Thyroid gland (tissue), 4 donors: ENCODE results near the gene AMPD2. TPM values are rescaled to one million over a fixed set of nuclear protein-coding genes. Genes with fewer than 3 reads are reported as not detected.

Experiments
- DNase-seq, 2 donors: peaks; one replicate each; pipeline ENCODE4 v3.0.0-alpha.2; 2019
- H3K27ac ChIP-seq, 3 donors: fragments of 200-600 bp; sonication (generic); 1 replicate in 2 of 3; 2 replicates in 1 of 3; pipeline ENCODE4 v1.5.1; 2016 to 2019; ENCODE audit warnings: mild to moderate bottlenecking in 1 of 3, moderate library complexity in 1 of 3
- H3K27me3 ChIP-seq: fragments of 200-600 bp; sonication (generic); one replicate; pipeline ENCODE4 v1.5.1; 2019
- H3K36me3 ChIP-seq, 2 donors: fragments of 200-600 bp; sonication (generic); one replicate each; pipeline ENCODE4 v1.5.1; 2016 to 2019
- H3K4me1 ChIP-seq, 2 donors: fragments of 200-600 bp; sonication (generic); one replicate each; pipeline ENCODE4 v1.5.1; 2017 to 2019
- H3K4me3 ChIP-seq, 3 donors: fragments of 200-600 bp; sonication (generic); replicated peaks in 1 of 3; 1 replicate in 2 of 3; 2 replicates in 1 of 3; pipeline ENCODE4 v1.5.1; 2016; ENCODE audit warnings: mild to moderate bottlenecking in 1 of 3
- H3K9me3 ChIP-seq: fragments of 200-600 bp; sonication (generic); one replicate; pipeline ENCODE4 v1.5.1; 2017
- POLR2A ChIP-seq, 2 donors: fragments of 450-650 bp; IDR thresholded peaks; one replicate each; pipeline ENCODE4 v1.6.1; 2017; ENCODE audit warnings: antibody characterized with exemption in 2 of 2, mild to moderate bottlenecking in 2 of 2, moderate library complexity in 1 of 2
- WGBS, 2 donors: methylation state at CpG; one replicate each; pipeline ENCODE4 v1.1.5; 2017; 5-methylcytosine and 5-hydroxymethylcytosine counted together
- intact Hi-C: fragments of 100-400 bp; cut with DNase I; formaldehyde crosslinking; loops from one replicate; pipeline ENCODE4 v1.15.1; 2023
- total RNA-seq, 4 donors: library from RNA; depleted of rRNA; stranded (reverse); fragments of >200 nt; gene quantifications; one replicate each; pipeline ENCODE4 v1.2.3, GENCODE V29; 2016
- TF ChIP-seq, protein P1 (sequence below), 6 experiments: fragments of 200-600 bp in 3 of 6; fragments of 450-650 bp in 3 of 6; sonication (generic) in 3 of 6; IDR thresholded peaks; one replicate each; pipeline ENCODE4 v1.5.1; 2016 to 2019; ENCODE audit warnings: antibody characterized with exemption in 6 of 6, mild to moderate bottlenecking in 2 of 6, inconsistent platforms in 1 of 6, moderate library complexity in 1 of 6

The AMPD2 gene
- total RNA-seq, 4 donors from 2014 or later, result 31.2 to 74.8 (median 46.8) TPM

DNA sequence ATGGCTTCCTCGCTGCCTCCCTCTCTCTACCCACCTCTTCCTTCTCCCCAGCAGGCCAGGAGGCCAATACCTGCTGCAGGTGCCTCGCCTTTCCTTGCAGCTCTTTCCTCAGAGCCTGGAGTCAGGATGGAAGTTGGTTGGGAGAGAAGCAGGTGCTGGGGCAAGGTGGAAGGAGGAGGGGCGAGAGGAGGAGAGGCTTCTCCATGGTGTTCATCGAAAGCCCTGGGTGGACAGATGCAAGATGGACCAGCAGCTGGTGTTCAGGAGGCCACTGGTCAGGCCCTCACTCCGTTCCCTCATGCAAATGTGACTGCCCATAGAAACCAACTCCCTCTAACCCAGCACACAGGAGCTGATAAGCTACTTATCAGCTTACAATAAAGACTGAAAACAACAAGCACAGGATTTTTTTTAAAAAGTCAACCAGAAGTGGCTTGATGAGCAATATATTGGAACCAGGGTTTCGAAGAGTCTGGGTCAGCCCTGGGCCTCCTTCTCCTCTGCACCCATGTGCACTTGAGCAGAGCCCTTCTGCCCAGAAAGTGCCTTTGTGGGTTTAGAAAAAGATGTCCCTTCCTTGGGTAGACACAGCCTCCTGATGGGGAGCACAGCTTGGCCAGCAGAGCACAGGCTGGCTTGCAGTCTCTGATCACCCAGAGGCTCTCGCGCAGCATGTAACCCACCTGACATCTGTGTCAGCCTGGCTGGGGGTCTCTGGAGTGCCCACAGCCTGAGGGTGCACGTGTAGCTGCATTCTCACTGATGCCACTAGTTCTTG is 19.6 kb downstream of the AMPD2 start:
- H3K4me3 ChIP-seq, result no peak overlapping the region
- no peaks in the 10 kb centered on the region for H3K9me3 ChIP-seq
- no peaks in the 10 kb centered on the region for H3K27me3 ChIP-seq
- no peak for TF ChIP-seq POLR2A (IDR thresholded peaks at IDR 0.05)
- TF ChIP-seq, protein P1, sequence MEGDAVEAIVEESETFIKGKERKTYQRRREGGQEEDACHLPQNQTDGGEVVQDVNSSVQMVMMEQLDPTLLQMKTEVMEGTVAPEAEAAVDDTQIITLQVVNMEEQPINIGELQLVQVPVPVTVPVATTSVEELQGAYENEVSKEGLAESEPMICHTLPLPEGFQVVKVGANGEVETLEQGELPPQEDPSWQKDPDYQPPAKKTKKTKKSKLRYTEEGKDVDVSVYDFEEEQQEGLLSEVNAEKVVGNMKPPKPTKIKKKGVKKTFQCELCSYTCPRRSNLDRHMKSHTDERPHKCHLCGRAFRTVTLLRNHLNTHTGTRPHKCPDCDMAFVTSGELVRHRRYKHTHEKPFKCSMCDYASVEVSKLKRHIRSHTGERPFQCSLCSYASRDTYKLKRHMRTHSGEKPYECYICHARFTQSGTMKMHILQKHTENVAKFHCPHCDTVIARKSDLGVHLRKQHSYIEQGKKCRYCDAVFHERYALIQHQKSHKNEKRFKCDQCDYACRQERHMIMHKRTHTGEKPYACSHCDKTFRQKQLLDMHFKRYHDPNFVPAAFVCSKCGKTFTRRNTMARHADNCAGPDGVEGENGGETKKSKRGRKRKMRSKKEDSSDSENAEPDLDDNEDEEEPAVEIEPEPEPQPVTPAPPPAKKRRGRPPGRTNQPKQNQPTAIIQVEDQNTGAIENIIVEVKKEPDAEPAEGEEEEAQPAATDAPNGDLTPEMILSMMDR (IDR thresholded peaks at IDR 0.05), result no peak
- DNase-seq, result no peak
- no peak overlapping the region for H3K27ac ChIP-seq
- no peaks in the 10 kb centered on the region for H3K36me3 ChIP-seq
- 89 to 93% methylated on average over 6 to 9 of the region's 9 CpGs for WGBS, 2 donors
- intact Hi-C loops, result loop anchor here (10.0 kb wide), 1 partner anchor 564 kb away; the partner anchor contains the start of gene TAF13
- H3K4me1 ChIP-seq, result peaks cover 0 to 9% of the 10 kb centered on the region in 2 donors

DNA sequence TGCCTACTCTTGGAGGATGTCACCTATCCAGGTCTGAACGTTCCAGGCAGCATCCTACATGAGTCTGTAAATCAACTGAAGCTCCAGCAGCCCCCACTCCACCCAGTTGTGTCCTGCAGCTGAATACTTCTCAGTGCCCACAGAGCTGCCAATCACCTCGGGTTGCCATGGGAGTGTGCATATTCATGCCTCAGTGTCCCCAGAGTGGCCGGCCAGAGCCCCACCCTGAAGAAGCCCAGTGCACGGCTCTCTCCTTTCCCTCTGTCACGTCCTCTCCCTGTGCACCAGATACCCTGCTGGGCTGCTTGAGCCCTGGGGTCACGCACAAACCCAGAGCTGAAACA is 20.2 kb downstream of the AMPD2 start:
- TF ChIP-seq, protein P1 (IDR thresholded peaks at IDR 0.05), result no peak
- TF ChIP-seq POLR2A (IDR thresholded peaks at IDR 0.05), result no peak
- DNase-seq, result no peak
- intact Hi-C loops, result loop anchor here (2.0 to 10.0 kb wide), 2 partner anchors 133 to 565 kb away; partner anchors contain the start of gene TAF13
- no peaks in the 10 kb centered on the region for H3K27me3 ChIP-seq
- WGBS, 2 donors, result 33 to 47% methylated on average over 3 to 6 of the region's 6 CpGs
- no peaks in the 10 kb centered on the region for H3K36me3 ChIP-seq
- peaks cover 0 to 9% of the 10 kb centered on the region in 2 donors for H3K4me1 ChIP-seq
- no peak overlapping the region for H3K4me3 ChIP-seq
- no peaks in the 10 kb centered on the region for H3K9me3 ChIP-seq
- H3K27ac ChIP-seq, result no peak overlapping the region

DNA sequence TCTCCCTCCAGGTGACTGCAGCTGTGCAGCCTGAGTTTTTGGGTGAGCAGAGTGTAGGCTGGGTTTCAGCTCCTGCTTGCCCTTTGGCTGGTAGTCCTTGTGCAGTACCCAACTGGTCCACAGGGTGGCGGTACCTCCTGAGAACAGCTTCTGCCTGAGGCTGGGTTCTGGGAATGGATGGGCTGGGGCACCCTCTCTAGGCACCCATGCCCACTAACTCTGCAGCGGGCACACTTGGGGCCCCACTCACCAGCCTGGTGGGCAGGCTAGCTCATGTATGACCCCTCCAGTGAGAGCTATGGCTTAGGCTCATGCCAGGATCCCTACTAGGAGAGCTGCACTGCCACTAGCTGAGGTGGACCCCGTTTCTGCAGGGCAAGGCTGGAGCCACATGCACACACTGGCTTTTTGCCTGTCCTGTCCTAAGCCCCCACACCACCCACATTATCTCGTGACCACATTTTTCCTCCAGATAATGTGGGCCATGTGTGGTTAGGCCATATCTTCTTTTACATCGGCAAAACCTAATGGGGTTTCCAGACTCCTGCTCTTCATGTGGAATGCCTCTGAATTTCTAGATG is 20.7 kb downstream of the AMPD2 start:
- TF ChIP-seq POLR2A (IDR thresholded peaks at IDR 0.05), result no peak
- TF ChIP-seq, protein P1 (IDR thresholded peaks at IDR 0.05), result peak; percentile 80 to 98 (median 85)
- Histone ChIP-seq H3K4me3 (no peak overlapping the region), H3K27ac (no peak overlapping the region), H3K36me3 (no peaks in the 10 kb centered on the region), H3K27me3 (no peaks in the 10 kb centered on the region), H3K9me3 (no peaks in the 10 kb centered on the region), H3K4me1 (peaks cover 0 to 9% of the 10 kb centered on the region in 2 donors)
- WGBS, 2 donors, result 57 to 71% methylated on average over 3 to 4 of the region's 5 CpGs
- DNase-seq, result peak; percentile 83 to 89
- intact Hi-C loops, result loop anchor here (2.0 kb wide), 1 partner anchor 132 kb away; no protein-coding TSS in a partner anchor

DNA sequence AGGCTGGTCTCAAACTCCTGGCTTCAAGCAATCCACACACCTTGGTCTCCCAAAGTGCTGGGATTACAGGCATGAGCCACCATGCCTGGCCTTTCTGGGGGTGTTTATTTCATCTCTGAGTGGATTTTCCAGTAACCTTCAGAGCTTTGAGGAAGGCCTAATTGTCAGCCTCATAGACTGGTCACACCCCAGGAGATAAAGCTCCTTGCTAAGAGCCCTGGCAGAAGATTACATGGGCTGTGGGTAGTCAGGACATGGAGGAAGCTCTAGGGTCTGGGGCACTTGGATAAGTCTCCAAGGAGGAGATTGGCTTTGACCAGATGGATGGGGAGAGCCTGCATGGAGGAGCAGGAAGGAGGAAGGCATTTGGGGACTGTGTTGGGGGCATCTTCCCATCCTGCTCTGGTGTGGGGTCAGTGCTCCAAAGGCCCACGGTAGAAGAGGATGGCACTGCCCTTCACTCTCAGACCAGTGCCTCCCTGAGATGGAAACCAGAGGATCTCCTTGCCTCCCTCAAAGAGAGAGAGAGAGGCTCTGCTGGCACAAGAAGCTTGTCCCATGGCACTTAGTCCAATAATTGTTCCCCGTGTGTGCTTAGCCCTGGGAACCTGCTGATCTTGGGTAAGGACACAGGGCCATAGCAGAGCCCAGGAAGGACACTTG is 21.6 kb downstream of the AMPD2 start:
- no peak for DNase-seq
- Histone ChIP-seq H3K27me3 (no peaks in the 10 kb centered on the region), H3K9me3 (no peaks in the 10 kb centered on the region), H3K4me3 (no peak overlapping the region), H3K4me1 (peaks cover 0 to 9% of the 10 kb centered on the region in 2 donors), H3K36me3 (no peaks in the 10 kb centered on the region), H3K27ac (no peak overlapping the region)
- intact Hi-C loops, result loop anchor here (2.0 kb wide), 1 partner anchor 132 kb away; no protein-coding TSS in a partner anchor
- TF ChIP-seq POLR2A (IDR thresholded peaks at IDR 0.05), result no peak
- TF ChIP-seq, protein P1 (IDR thresholded peaks at IDR 0.05), result no peak
- 58 to 89% methylated on average over 2 of the region's 2 CpGs for WGBS, 2 donors
